ENCODE data around the gene NPIPB2. TPM values are rescaled to one million over a fixed set of nuclear protein-coding genes. Genes with fewer than 3 reads are reported as not detected.
"Not testable (repeated sequence)": the region's sequence is repeated elsewhere in the genome, so short reads cannot be mapped to it uniquely, and the experiment has no call there.

NPIPB2 gene
- total RNA-seq, 1 donor from 2014 or later = 6.3 TPM

- ATAC-seq = no peak
Observed at GRCh38 chr16:11957591-11958395, 15.9 kb upstream of the NPIPB2 start.

GRCh38 chr16:11956558-11956957 lies 14.7 kb upstream of the NPIPB2 start:
- no peak for ATAC-seq

GRCh38 chr16:11955713-11956123 lies 13.9 kb upstream of the NPIPB2 start:
- ATAC-seq = peak; percentile 28

GRCh38 chr16:11953576-11953975 lies 11.7 kb upstream of the NPIPB2 start:
- not testable (repeated sequence) for ATAC-seq

- ATAC-seq = no peak
Observed at GRCh38 chr16:11950388-11950787, 8.5 kb upstream of the NPIPB2 start.

DNA sequence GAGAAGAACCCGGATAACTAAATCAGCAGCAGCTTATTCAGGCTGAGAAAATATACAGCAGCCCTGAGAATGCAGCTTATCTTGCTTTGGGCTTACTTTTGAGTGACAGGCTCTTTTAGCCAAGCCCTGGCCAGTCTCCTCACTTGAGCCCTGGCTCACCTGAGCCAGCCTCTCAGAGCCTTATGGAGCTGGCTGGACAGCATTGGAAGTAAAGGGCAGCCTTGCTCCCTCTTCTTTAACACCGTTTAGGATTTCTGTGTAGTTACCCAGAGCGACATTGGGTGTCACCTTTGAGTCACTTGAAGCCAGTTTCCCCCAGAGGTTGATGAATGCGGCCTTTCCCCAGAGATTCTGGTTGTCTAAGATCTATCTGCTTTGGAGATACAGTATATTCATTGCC lies 7.7 kb upstream of the NPIPB2 start:
- ATAC-seq = peak; percentile 71

- ATAC-seq = no peak
Observed at GRCh38 chr16:11948819-11949218, 7.0 kb upstream of the NPIPB2 start.

- ATAC-seq = no peak
Observed at GRCh38 chr16:11946433-11946832, 4.6 kb upstream of the NPIPB2 start.

- ATAC-seq = not testable (repeated sequence)
Observed at GRCh38 chr16:11927350-11927749, 14.5 kb downstream of the NPIPB2 start.

DNA sequence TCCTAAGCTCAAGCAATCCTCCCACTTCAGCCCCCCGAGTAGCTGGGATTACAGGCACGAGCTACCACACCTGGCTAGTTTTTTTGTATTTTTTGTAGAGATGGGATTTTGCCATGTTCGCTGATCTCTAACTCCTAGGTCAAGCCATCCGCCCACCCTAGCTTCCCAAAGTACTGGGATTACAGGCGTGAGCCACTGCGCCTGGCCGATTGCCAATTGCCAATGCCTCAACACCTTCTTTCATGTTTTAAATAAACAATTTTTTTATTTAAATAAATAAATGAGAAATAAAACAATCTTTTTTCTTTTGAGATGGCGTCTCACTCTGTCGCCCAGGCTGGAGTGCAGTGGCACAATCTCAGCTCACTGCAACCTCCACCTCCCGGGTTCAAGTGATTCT lies 17.8 kb downstream of the NPIPB2 start:
- not testable (repeated sequence) for ATAC-seq

DNA sequence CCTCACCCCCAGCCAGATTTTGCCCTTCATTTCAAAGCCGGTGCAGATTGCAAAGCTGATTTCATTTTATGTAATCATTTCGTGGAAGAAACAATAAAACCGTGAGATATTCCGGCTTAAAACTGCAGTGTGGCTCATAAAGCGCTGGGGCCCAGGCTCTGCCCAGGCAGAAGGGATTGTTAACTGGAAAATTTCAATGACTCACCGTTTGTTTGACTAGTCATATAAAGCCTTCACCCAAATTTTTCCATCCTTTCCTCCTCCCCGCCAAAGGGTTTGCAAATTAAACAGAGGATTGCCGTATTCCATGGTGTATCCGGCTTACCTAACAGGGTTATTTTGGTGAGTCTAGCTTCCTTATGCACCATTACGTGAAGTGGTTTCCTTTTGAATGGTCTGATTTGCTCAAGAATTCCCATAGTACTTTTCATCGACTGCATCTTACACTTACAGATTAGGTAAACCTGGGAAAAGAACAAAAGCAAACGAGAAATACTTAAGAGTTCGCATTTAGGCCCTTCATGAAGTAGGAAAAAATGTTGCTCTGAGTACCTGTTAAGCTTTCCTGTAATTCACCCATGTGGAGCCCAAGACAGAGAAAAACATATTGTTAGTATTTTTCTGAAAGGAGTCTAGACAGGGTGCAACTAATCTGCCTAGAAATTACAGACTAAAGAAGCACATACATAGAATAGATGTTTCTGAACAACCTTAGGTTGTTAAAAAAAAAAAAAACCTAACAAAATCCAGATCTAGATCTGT lies 25.1 kb downstream of the NPIPB2 start:
- ATAC-seq = peak; percentile 64

GRCh38 chr16:11915644-11916523 lies 26.0 kb downstream of the NPIPB2 start, which contains the start of gene GSPT1:
GSPT1 (minus strand) TSS chr16:11915956; CDS start chr16:11915720, 236 bp downstream.
- peak; percentile 95 for ATAC-seq

DNA sequence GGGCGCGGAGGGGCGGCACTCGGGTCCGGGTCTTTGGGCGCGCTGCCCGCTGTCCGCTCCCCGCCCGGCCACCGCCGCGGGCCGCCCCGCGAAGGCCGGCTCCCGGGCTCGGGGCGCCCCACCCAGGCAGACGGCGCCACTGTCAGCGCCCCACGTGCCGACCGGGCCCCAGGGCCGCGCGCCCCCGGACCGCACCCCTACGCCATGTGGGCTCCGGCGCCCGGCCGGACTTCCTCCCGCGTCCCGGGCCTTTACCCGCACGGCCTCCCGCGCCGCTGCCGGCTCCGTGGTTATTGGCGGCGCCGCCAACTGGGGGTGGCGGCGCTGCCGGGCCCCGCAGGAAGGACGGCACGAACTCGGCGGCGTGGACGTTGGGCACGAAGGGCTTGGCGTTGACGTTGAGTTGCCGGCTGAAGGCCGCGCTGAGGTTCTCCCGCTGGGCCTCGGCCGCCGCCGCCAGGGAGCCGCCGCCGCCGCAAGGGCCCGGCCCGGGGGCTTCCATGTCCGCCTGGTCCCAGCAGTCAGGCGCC lies 26.7 kb downstream of the NPIPB2 start:
- ATAC-seq = peak; percentile 53

- ATAC-seq = no peak
Observed at GRCh38 chr16:11914210-11915113, 27.4 kb downstream of the NPIPB2 start.

DNA sequence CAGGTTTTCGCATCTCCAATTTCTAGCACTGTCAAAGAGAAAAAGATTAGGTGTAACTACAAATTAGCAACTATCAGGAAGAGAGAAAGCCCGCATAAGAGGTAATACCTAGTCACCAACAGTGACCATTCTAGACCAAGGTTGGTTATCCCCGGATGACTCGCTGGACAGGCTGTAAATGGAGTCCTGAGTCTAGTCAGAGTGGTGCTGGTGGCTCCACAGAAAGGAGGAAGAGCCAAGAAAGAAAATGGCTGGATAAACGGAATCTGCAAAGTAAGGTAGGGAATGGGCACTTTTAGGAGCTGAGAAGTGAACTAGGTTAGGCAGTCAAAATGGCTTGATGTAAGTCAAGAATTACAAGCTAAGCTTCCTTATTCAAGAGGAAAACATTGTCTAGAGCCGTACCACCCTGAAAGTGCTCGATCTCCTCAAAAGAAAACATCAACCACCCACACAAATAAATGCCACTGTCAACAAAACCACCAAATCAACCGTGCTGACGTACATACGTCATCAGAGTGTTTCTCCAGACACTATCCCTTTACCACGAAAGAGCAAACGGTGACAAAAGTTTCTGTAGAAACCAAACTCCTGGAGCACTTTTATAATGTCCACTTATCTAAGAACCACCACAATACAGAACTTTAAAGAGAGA lies 28.3 kb downstream of the NPIPB2 start:
- ATAC-seq = no peak

DNA sequence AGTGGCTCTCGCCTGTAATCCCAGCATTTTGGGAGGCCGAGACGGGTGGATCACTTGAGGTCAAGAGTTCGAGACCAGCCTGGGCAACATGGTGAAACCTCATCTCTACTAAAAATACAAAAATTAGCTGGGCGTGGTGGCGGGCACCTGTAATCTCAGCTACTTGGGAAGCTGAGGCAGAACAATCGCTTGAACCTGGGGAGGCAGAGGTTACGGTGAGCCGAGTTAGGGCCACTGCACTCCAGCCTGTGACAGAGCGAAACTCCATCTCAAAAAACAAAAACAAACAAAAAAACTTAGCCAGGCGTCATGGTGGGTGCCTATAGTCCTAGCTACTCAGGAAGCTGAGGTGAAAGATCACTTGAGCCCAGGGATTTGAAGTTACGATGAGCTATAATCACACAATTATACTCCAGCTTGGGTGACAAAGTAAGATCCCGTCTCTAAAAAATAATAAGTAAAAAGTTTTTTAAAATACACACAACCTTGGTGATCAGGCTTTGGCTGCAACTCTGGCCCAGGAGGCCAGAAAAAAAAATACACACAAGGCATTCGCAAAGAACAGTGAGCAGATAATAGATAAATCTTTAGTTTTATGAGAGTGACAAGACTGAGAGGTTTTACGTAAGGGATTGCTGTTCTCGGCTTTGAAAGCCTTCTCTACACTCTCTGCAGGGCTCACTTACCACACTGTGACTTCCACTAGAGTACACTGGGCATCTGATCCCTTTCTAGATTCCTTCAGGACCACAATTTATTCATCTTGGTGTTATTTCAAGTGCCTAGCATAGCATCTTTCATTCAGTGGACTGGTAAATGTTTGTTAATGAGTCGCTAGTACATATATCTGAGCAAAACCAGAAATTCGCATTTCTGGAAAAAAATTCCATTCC lies 31.9 kb downstream of the NPIPB2 start:
- no peak for ATAC-seq

DNA sequence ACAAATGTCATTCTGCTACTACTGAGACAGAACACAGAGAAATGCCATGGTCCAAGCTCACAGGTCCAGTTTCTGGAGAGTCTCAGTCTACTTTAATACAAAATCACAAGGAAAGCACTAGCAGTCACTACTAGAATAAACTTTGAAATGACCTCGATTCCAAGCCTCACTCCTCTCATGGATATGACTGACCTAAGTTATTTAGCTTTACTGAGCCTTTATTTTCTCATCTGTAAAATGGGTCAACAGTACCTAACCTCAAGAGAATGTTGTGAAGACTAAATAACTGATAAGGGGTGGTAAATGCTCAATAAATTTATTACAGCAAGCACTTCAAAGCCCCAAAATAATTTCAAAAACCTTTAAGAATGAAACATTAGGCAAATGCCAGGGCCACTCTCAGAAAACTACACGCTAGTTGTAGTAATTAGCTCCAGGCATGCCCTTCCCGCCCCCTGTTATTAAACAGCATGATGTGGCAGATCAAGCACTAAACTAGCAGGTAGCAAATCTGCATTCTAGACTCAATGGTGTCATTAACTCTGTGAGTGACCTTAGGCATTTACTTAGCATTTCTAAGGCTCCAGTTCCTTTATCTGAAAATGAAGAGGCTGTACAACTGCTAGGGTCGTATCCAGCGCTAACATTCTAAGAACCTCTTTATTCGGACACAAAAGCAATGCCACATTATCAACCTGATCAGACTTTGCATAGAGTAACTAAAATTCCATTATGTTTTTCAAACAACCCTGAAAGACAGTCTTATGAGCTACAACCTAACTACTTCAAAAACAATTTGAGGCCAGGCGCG lies 34.5 kb downstream of the NPIPB2 start:
- ATAC-seq = no peak

GRCh38 chr16:11903906-11904305 lies 37.9 kb downstream of the NPIPB2 start:
- ATAC-seq = no peak

DNA sequence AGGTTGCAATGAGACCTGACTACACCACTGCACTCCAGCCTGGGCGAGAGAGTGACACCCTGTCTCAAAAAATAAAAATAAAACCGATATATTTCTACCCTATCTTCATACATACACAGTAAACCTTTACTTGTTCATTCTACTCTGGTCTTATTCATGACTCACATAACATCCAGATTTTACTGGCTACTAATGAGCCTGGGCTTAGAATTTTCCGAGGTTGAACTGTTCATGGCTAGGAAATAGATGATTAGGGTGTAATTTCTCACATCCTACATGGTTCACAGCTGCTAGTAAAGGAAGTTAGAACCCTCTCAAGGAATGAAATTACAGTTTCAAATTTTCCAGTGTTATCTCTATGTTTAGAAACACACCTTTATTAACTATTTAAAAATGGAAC lies 40.8 kb downstream of the NPIPB2 start:
- ATAC-seq = peak; percentile 45

All from esophagus mucosa (tissue), 1 donor.